Body of pancreas (tissue), 4 donors: ENCODE data around the gene WDR17.

Experiments used
- POLR2A ChIP-seq, 3 donors: fragments of 450-650 bp; IDR thresholded peaks; one replicate each; pipeline ENCODE4 v1.6.1; 2016; ENCODE audit warnings: antibody characterized with exemption in 3 of 3, mild to moderate bottlenecking in 2 of 3
- TF ChIP-seq, protein P1 (sequence below), 7 experiments: fragments of 450-650 bp in 4 of 7; fragments of 200-600 bp in 3 of 7; sonication (generic) in 3 of 7; IDR thresholded peaks; one replicate each; pipeline ENCODE4 v1.5.1; 2016 to 2019; ENCODE audit warnings: antibody characterized with exemption in 7 of 7

DNA sequence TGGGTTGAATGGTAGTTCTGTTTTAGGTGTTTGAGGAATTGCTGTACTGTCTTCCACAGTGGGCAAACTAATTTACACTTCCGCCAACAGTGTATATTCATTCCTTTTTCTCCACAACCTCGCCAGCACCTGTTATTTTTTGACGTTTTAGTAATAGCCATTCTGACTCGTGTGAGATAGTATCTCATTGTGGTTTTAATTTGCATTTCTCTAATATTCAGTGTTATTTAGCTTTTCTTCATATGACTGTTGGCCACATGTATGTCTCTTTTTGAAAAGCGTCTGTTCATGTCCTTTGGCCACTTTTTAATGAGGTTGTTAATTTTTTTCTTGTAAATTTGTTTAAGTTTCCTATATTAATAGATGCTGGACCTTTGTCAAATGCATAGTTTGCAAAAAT lies 26.9 kb upstream of the WDR17 start:
- TF ChIP-seq, protein P1, sequence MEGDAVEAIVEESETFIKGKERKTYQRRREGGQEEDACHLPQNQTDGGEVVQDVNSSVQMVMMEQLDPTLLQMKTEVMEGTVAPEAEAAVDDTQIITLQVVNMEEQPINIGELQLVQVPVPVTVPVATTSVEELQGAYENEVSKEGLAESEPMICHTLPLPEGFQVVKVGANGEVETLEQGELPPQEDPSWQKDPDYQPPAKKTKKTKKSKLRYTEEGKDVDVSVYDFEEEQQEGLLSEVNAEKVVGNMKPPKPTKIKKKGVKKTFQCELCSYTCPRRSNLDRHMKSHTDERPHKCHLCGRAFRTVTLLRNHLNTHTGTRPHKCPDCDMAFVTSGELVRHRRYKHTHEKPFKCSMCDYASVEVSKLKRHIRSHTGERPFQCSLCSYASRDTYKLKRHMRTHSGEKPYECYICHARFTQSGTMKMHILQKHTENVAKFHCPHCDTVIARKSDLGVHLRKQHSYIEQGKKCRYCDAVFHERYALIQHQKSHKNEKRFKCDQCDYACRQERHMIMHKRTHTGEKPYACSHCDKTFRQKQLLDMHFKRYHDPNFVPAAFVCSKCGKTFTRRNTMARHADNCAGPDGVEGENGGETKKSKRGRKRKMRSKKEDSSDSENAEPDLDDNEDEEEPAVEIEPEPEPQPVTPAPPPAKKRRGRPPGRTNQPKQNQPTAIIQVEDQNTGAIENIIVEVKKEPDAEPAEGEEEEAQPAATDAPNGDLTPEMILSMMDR (IDR thresholded peaks at IDR 0.05) = no peak
- TF ChIP-seq POLR2A (IDR thresholded peaks at IDR 0.05) = no peak
